Endodermal cell (in vitro differentiated cells): ENCODE measurements around the gene DDR2. TPM values are rescaled to one million over a fixed set of nuclear protein-coding genes. Genes with fewer than 3 reads are reported as not detected.

Experiments used
- DNase-seq: peaks from one replicate; pipeline ENCODE4 v3.0.0-alpha.2; 2017
- H3K27ac ChIP-seq: 2 replicates; pipeline ENCODE4 v1.5.1; 2013; ENCODE audit warnings: mild to moderate bottlenecking, low read depth, low read length, moderate library complexity
- H3K27me3 ChIP-seq: 2 replicates; pipeline ENCODE4 v1.6.1; 2013; ENCODE audit warnings: mild to moderate bottlenecking, low read length, moderate library complexity; ENCODE audit not compliant: insufficient read depth, control insufficient read depth, poor library complexity, severe bottlenecking
- H3K36me3 ChIP-seq: 2 replicates; pipeline ENCODE4 v1.7.0; 2013; ENCODE audit warnings: mild to moderate bottlenecking, low read length, moderate library complexity; ENCODE audit not compliant: control insufficient read depth, insufficient read depth
- H3K4me1 ChIP-seq: one replicate; pipeline ENCODE4 v1.7.0; 2013; ENCODE audit warnings: low read length; ENCODE audit not compliant: control insufficient read depth, insufficient read depth
- H3K4me3 ChIP-seq: 2 replicates; pipeline ENCODE4 v1.5.1; 2013; ENCODE audit warnings: mild to moderate bottlenecking, low read length, moderate library complexity
- H3K9ac ChIP-seq: 2 replicates; pipeline ENCODE4 v1.6.1; 2013; ENCODE audit warnings: mild to moderate bottlenecking, low read length, moderate library complexity; ENCODE audit not compliant: poor library complexity, severe bottlenecking; ENCODE audit errors: extremely low read depth
- H3K9me3 ChIP-seq: 2 replicates; pipeline ENCODE4 v1.6.1; 2013; ENCODE audit warnings: mild to moderate bottlenecking, low read length, moderate library complexity; ENCODE audit not compliant: control insufficient read depth
- H3K27ac Mint-ChIP-seq: 2 replicates; pipeline ENCODE4 v1.8.0; 2020; ENCODE audit warnings: mixed read lengths
- H3K27me3 Mint-ChIP-seq: 2 replicates; pipeline ENCODE4 v1.8.0; 2021; ENCODE audit warnings: mild to moderate bottlenecking, mixed read lengths; ENCODE audit not compliant: insufficient read depth
- H3K36me3 Mint-ChIP-seq: 2 replicates; pipeline ENCODE4 v1.8.0; 2020; ENCODE audit warnings: low read depth, mixed read lengths
- H3K4me1 Mint-ChIP-seq: 2 replicates; pipeline ENCODE4 v1.8.0; 2020; ENCODE audit warnings: mixed read lengths
- H3K4me3 Mint-ChIP-seq: 2 replicates; pipeline ENCODE4 v1.8.0; 2020; ENCODE audit warnings: mild to moderate bottlenecking, moderate library complexity, mixed read lengths
- H3K9me3 Mint-ChIP-seq: 2 replicates; pipeline ENCODE4 v1.8.0; 2020; ENCODE audit warnings: mild to moderate bottlenecking, mixed read lengths
- CTCF ChIP-seq: fragments of 200-600 bp; sonication (generic); conservative IDR thresholded peaks from 2 replicates; pipeline ENCODE4 v1.5.0; 2021; ENCODE audit warnings: antibody characterized with exemption, mild to moderate bottlenecking
- WGBS, 2 experiments: methylation state at CpG; one replicate each; pipeline versions ENCODE4 v1.1.5 to v1.1.7; 2013; ENCODE audit warnings: missing lambda C conversion rate in 2 of 2, mixed read lengths in 1 of 2; ENCODE audit not compliant: insufficient coverage in 1 of 2, insufficient read length in 1 of 2; 5-methylcytosine and 5-hydroxymethylcytosine counted together
- total RNA-seq, 2 donors: library from RNA; stranded (reverse); fragmentation: NEBNext Ultra II Directional in 1 of 2; extraction: Animal tissue kit (Norgen Biotek cat#: 25700) in 1 of 2; gene quantifications; 2 replicates in 1 of 2; 3 replicates in 1 of 2; pipeline ENCODE4 v1.2.1, GENCODE V29; 2021

Gene DDR2
- total RNA-seq, 2 donors from 2014 or later: 0.26 to 0.55 TPM

- H3K27ac ChIP-seq: no peak overlapping the region
- Mint-ChIP-seq H3K9me3 (peaks cover 25% of the 10 kb centered on the region), H3K27me3 (no peaks in the 10 kb centered on the region), H3K4me1 (no peaks in the 10 kb centered on the region), H3K36me3 (peaks cover 3% of the 10 kb centered on the region), H3K27ac (no peak overlapping the region), H3K4me3 (no peak overlapping the region)
- peak overlapping the region; percentile 26 for H3K4me3 ChIP-seq
- no peak for TF ChIP-seq CTCF
- 88 to 100% methylated on average over 1 of the region's 1 CpG for WGBS, 2 experiments
- H3K27me3 ChIP-seq: no peaks in the 10 kb centered on the region
- DNase-seq: no peak
- H3K9ac ChIP-seq: no peak overlapping the region
- peaks cover 34% of the 10 kb centered on the region for H3K9me3 ChIP-seq
- no peaks in the 10 kb centered on the region for H3K36me3 ChIP-seq
- no peaks in the 10 kb centered on the region for H3K4me1 ChIP-seq
These were observed 15.4 kb upstream of the DDR2 start for GRCh38 chr1:162616848-162617247.

GRCh38 chr1:162617513-162617912 lies 14.8 kb upstream of the DDR2 start:
- Mint-ChIP-seq H3K27me3 (no peaks in the 10 kb centered on the region), H3K27ac (no peak overlapping the region), H3K4me3 (no peak overlapping the region), H3K36me3 (peaks cover 3% of the 10 kb centered on the region), H3K4me1 (no peaks in the 10 kb centered on the region), H3K9me3 (peaks cover 25% of the 10 kb centered on the region)
- Histone ChIP-seq H3K4me3 (peak overlapping the region; percentile 26), H3K9me3 (peaks cover 34% of the 10 kb centered on the region), H3K4me1 (no peaks in the 10 kb centered on the region), H3K36me3 (no peaks in the 10 kb centered on the region), H3K9ac (no peak overlapping the region), H3K27me3 (no peaks in the 10 kb centered on the region), H3K27ac (no peak overlapping the region)
- DNase-seq: no peak
- WGBS, 2 experiments: 90% methylated on average over 1 of the region's 1 CpG; no CpG with 5 or more reads in 1 of the 2 experiments
- TF ChIP-seq CTCF: no peak

- peaks cover 3% of the 10 kb centered on the region for H3K36me3 Mint-ChIP-seq
- H3K27me3 Mint-ChIP-seq: no peaks in the 10 kb centered on the region
- TF ChIP-seq CTCF: no peak
- no peak overlapping the region for H3K4me3 ChIP-seq
- H3K4me1 ChIP-seq: no peaks in the 10 kb centered on the region
- DNase-seq: no peak
- no peak overlapping the region for H3K4me3 Mint-ChIP-seq
- 94% methylated on average over 2 of the region's 3 CpGs; no CpG with 5 or more reads in 1 of the 2 experiments for WGBS, 2 experiments
- no peak overlapping the region for H3K27ac Mint-ChIP-seq
- H3K9me3 Mint-ChIP-seq: peaks cover 24% of the 10 kb centered on the region
- H3K4me1 Mint-ChIP-seq: no peaks in the 10 kb centered on the region
- peaks cover 34% of the 10 kb centered on the region for H3K9me3 ChIP-seq
- H3K27me3 ChIP-seq: no peaks in the 10 kb centered on the region
- no peaks in the 10 kb centered on the region for H3K36me3 ChIP-seq
- H3K27ac ChIP-seq: no peak overlapping the region
- no peak overlapping the region for H3K9ac ChIP-seq
These were observed 13.2 kb upstream of the DDR2 start for GRCh38 chr1:162619076-162619475.
